OCI-LY1 (cell line): ENCODE measurements around the gene TBC1D7.

Experiments used
- CTCF ChIP-seq: fragments of 200-600 bp; sonication (generic), shearing (Covaris generic); IDR thresholded peaks from 2 replicates; pipeline ENCODE4 v1.5.1; 2017; ENCODE audit warnings: mild to moderate bottlenecking, antibody characterized with exemption, low read length, moderate library complexity, mixed read lengths
- EZH2 ChIP-seq: fragments of 200-600 bp; sonication (generic), shearing (Covaris generic); IDR thresholded peaks from 2 replicates; pipeline ENCODE4 v1.8.0; 2017; ENCODE audit warnings: borderline replicate concordance, mixed run types, mild to moderate bottlenecking, antibody characterized with exemption, low read length, moderate library complexity, mixed read lengths

- TF ChIP-seq CTCF (no peak), EZH2 (no peak)
Measured at GRCh38 chr6:13369591-13369990, 41.3 kb upstream of the TBC1D7 start.
